ENCODE results near the gene COQ8A. TPM values are rescaled to one million over a fixed set of nuclear protein-coding genes. Genes with fewer than 3 reads are reported as not detected.

COQ8A gene
- total and polyA plus RNA-seq, 2 donors (not counting 1 experiment from before 2014, with no cell fraction given): 3.8 to 19.7 TPM

DNA sequence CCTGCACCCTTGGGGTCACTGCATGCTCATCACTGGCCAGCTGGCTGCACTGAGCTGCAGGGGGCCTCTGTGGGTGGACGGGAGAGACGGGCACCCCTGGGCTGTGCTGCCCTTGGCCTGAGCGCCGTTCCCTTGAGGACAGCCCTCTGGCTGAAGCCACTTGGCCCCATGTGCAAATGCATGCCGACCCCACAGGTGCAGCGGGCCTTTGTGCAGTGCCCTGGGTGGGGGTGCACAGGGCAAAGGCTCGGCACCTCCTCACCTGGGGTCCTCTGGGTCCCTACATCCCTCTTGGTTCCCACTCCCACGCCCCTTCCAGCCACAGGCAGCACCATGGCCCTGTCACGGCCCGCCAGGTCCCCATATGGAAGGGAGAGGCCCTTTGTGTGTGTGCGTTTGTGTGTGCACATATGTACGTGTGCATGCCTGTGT, 41.3 kb downstream of the COQ8A start:
- no peak for DNase-seq (ENCODE audit: low read depth in 2 of 2)
- no peak for TF ChIP-seq EZH2 (IDR thresholded peaks at IDR 0.05; ENCODE audit: low read length, missing control alignments)
- TF ChIP-seq CTCF (conservative IDR thresholded peaks at IDR 0.05 in 1 of 2, IDR thresholded peaks at IDR 0.05 in 1 of 2; ENCODE audit: low read depth in 1 of 2, low read length in 2 of 2): no peak
- Histone ChIP-seq H3K36me3 (ENCODE audit: control insufficient read depth, insufficient read depth, low read length) (peaks cover 1% of the 10 kb centered on the region), H3K9ac (ENCODE audit: insufficient read depth, low read length) (no peak overlapping the region), H3K79me2 (ENCODE audit: control insufficient read depth, insufficient read depth, low read length) (no peaks in the 10 kb centered on the region), H3K27me3 (ENCODE audit: control insufficient read depth, insufficient read depth, low read length) (no peaks in the 10 kb centered on the region), H3K4me3 (replicated peaks in 1 of 4; ENCODE audit: control extremely low read depth in 1 of 4, insufficient read depth in 1 of 4, low read depth in 3 of 4, low read length in 4 of 4) (no peak overlapping the region), H3K9me3 (ENCODE audit: control insufficient read depth, insufficient read depth, low read depth, low read length) (no peaks in the 10 kb centered on the region), H2AFZ (ENCODE audit: low read length) (no peak overlapping the region), H3K4me1 (ENCODE audit: control insufficient read depth, extremely low read depth, insufficient read depth, low read length) (no peaks in the 10 kb centered on the region), H4K20me1 (ENCODE audit: control insufficient read depth, extremely low read depth, insufficient read depth, low read length) (no peaks in the 10 kb centered on the region), H3K4me2 (ENCODE audit: extremely low read depth, insufficient read depth, low read length) (no peak overlapping the region), H3K27ac (ENCODE audit: insufficient read depth, low read length) (no peak overlapping the region)

DNA sequence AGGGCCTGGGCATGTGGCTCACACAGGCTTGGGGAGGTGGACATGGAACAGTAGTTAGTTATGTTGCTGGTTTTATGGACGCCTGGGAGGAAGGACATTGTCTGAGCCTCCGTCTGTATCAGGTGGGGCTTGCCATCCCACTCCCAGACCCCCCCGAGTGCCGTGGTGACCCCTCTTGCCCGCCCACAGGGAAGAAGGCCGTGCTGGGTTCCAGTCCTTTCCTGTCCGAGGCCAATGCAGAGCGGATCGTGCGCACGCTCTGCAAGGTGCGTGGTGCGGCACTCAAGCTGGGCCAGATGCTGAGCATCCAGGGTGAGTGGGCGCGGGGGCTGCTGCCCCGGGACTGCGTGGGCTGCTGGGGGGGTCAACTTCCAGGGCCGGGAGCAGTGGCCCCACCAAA, 41.7 kb downstream of the COQ8A start:
- no peaks in the 10 kb centered on the region for H3K79me2 ChIP-seq (ENCODE audit: control insufficient read depth, insufficient read depth, low read length)
- no peaks in the 10 kb centered on the region for H4K20me1 ChIP-seq (ENCODE audit: control insufficient read depth, extremely low read depth, insufficient read depth, low read length)
- H3K36me3 ChIP-seq (ENCODE audit: control insufficient read depth, insufficient read depth, low read length): peaks cover 1% of the 10 kb centered on the region
- no peaks in the 10 kb centered on the region for H3K27me3 ChIP-seq (ENCODE audit: control insufficient read depth, insufficient read depth, low read length)
- no peak overlapping the region for H2AFZ ChIP-seq (ENCODE audit: low read length)
- TF ChIP-seq CTCF (conservative IDR thresholded peaks at IDR 0.05 in 1 of 2, IDR thresholded peaks at IDR 0.05 in 1 of 2; ENCODE audit: low read depth in 1 of 2, low read length in 2 of 2) (no peak), EZH2 (IDR thresholded peaks at IDR 0.05; ENCODE audit: low read length, missing control alignments) (no peak)
- H3K27ac ChIP-seq (ENCODE audit: insufficient read depth, low read length): no peak overlapping the region
- DNase-seq (ENCODE audit: low read depth in 2 of 2): no peak
- H3K4me2 ChIP-seq (ENCODE audit: extremely low read depth, insufficient read depth, low read length): no peak overlapping the region
- no peak overlapping the region for H3K4me3 ChIP-seq (replicated peaks in 1 of 4; ENCODE audit: control extremely low read depth in 1 of 4, insufficient read depth in 1 of 4, low read depth in 3 of 4, low read length in 4 of 4)
- no peaks in the 10 kb centered on the region for H3K4me1 ChIP-seq (ENCODE audit: control insufficient read depth, extremely low read depth, insufficient read depth, low read length)
- no peaks in the 10 kb centered on the region for H3K9me3 ChIP-seq (ENCODE audit: control insufficient read depth, insufficient read depth, low read depth, low read length)
- no peak overlapping the region for H3K9ac ChIP-seq (ENCODE audit: insufficient read depth, low read length)

- no peak overlapping the region for H3K4me3 ChIP-seq (replicated peaks in 1 of 4; ENCODE audit: control extremely low read depth in 1 of 4, insufficient read depth in 1 of 4, low read depth in 3 of 4, low read length in 4 of 4)
- no peak for DNase-seq (ENCODE audit: low read depth in 2 of 2)
- H3K36me3 ChIP-seq (ENCODE audit: control insufficient read depth, insufficient read depth, low read length): peaks cover 1% of the 10 kb centered on the region
- no peak overlapping the region for H2AFZ ChIP-seq (ENCODE audit: low read length)
- H3K27me3 ChIP-seq (ENCODE audit: control insufficient read depth, insufficient read depth, low read length): no peaks in the 10 kb centered on the region
- H3K9me3 ChIP-seq (ENCODE audit: control insufficient read depth, insufficient read depth, low read depth, low read length): no peaks in the 10 kb centered on the region
- no peaks in the 10 kb centered on the region for H4K20me1 ChIP-seq (ENCODE audit: control insufficient read depth, extremely low read depth, insufficient read depth, low read length)
- TF ChIP-seq EZH2 (IDR thresholded peaks at IDR 0.05; ENCODE audit: low read length, missing control alignments): no peak
- TF ChIP-seq CTCF (conservative IDR thresholded peaks at IDR 0.05 in 1 of 2, IDR thresholded peaks at IDR 0.05 in 1 of 2; ENCODE audit: low read depth in 1 of 2, low read length in 2 of 2): no peak
- no peaks in the 10 kb centered on the region for H3K79me2 ChIP-seq (ENCODE audit: control insufficient read depth, insufficient read depth, low read length)
- no peak overlapping the region for H3K27ac ChIP-seq (ENCODE audit: insufficient read depth, low read length)
- no peak overlapping the region for H3K9ac ChIP-seq (ENCODE audit: insufficient read depth, low read length)
- no peak overlapping the region for H3K4me2 ChIP-seq (ENCODE audit: extremely low read depth, insufficient read depth, low read length)
- no peaks in the 10 kb centered on the region for H3K4me1 ChIP-seq (ENCODE audit: control insufficient read depth, extremely low read depth, insufficient read depth, low read length)
These were observed 42.5 kb downstream of the COQ8A start for GRCh38 chr1:226982451-226983177.

Measured in fibroblast of lung (primary cell).